HepG2 (cell line): Measurements from ENCODE around the gene FAF1. TPM values are rescaled to one million over a fixed set of nuclear protein-coding genes. Genes with fewer than 3 reads are reported as not detected.
"Not testable (repeated sequence)": the region's sequence is repeated elsewhere in the genome, so short reads cannot be mapped to it uniquely, and the experiment has no call there.

Source experiments
- ATAC-seq: fragments of 200-7000 bp; cut with Tn5 transposase; 3 replicates; pipeline ENCODE4 v1.9.1; 2020; ENCODE audit warnings: mild to moderate bottlenecking, moderate library complexity
- BruUV-seq: library from RNA; stranded (reverse); fragments of 400-500 nt; replicated peaks from 2 replicates; lab custom pipeline; 2021; lab: Mats Ljungman, UMichigan
- CTCF ChIA-PET: fragments of 300-600 bp; formaldehyde crosslinking; extraction: SDS; loops from one replicate; lab custom pipeline; 2021; ENCODE audit warnings: low total read pairs, inconsistent platforms, low intra/inter-chr PET ratio; lab: Yijun Ruan, JAX
- POLR2A ChIA-PET: fragments of 350-600 bp; sonication (Branson Sonifier 250); formaldehyde crosslinking; loops from one replicate; lab custom pipeline; 2020; ENCODE audit warnings: antibody characterized with exemption, inconsistent platforms; lab: Yijun Ruan, JAX
- DNase-seq: peaks from one replicate; pipeline ENCODE4 v3.0.0-alpha.2; 2015; ENCODE audit warnings: low spot score
- FAIRE-seq: peaks from 3 replicates; lab custom pipeline; 2011; peaks lifted over from hg19 to GRCh38; lab: Jason Lieb, UNC
- H2AFZ ChIP-seq: one replicate; pipeline ENCODE4 v1.6.1; 2011; ENCODE audit warnings: low read length, inconsistent platforms
- H3K27ac ChIP-seq: fragments of 300-600 bp; 3 replicates; pipeline ENCODE4 v1.8.0; 2011; ENCODE audit warnings: mixed run types, mild to moderate bottlenecking, mixed read lengths, low read length, inconsistent platforms; ENCODE audit not compliant: insufficient read depth; ENCODE audit errors: extremely low read length
- H3K27me3 ChIP-seq, 2 experiments: fragments of 200-600 bp in 1 of 2; 2 replicates in 1 of 2; 3 replicates in 1 of 2; pipeline versions ENCODE4 v1.6.0 to v1.8.0; 2011; ENCODE audit warnings: low read length in 2 of 2, mild to moderate bottlenecking in 2 of 2, moderate library complexity in 2 of 2, inconsistent platforms in 1 of 2; ENCODE audit not compliant: insufficient read depth in 2 of 2, control insufficient read depth in 1 of 2
- H3K36me3 ChIP-seq, 2 experiments: fragments of 200-600 bp in 1 of 2; replicated peaks in 1 of 2; 2 replicates in 1 of 2; 3 replicates in 1 of 2; pipeline versions ENCODE4 v1.5.1 to v1.8.0; 2011; ENCODE audit warnings: low read length in 2 of 2, inconsistent platforms in 1 of 2; ENCODE audit not compliant: insufficient read depth in 2 of 2, control insufficient read depth in 1 of 2
- H3K4me1 ChIP-seq: 2 replicates; pipeline ENCODE4 v1.5.1; 2012; ENCODE audit warnings: low read length, inconsistent platforms; ENCODE audit not compliant: insufficient read depth
- H3K4me2 ChIP-seq: 2 replicates; pipeline ENCODE4 v1.6.0; 2011; ENCODE audit warnings: low read depth, low read length, inconsistent platforms
- H3K4me3 ChIP-seq, 3 experiments: fragments of 200-600 bp in 1 of 3; sonication (generic), shearing (Covaris generic) in 1 of 3; replicated peaks in 1 of 3; 2 replicates each; pipeline ENCODE4 v1.5.1; 2011 to 2016; ENCODE audit warnings: low read length in 3 of 3, inconsistent platforms in 2 of 3, low read depth in 2 of 3, mild to moderate bottlenecking in 2 of 3, control low read depth in 1 of 3, mixed read lengths in 1 of 3; ENCODE audit not compliant: insufficient read depth in 1 of 3
- H3K79me2 ChIP-seq: one replicate; pipeline ENCODE4 v1.6.1; 2011; ENCODE audit warnings: low read length, inconsistent platforms; ENCODE audit not compliant: insufficient read depth
- H3K9ac ChIP-seq: 2 replicates; pipeline ENCODE4 v1.6.0; 2011; ENCODE audit warnings: mild to moderate bottlenecking, low read depth, low read length, inconsistent platforms; ENCODE audit not compliant: insufficient read depth
- H3K9me3 ChIP-seq: 2 replicates; pipeline ENCODE4 v1.5.1; 2012; ENCODE audit warnings: mild to moderate bottlenecking, low read length
- H4K20me1 ChIP-seq: 2 replicates; pipeline ENCODE4 v1.6.0; 2011; ENCODE audit warnings: inconsistent platforms, mild to moderate bottlenecking, low read length, moderate library complexity; ENCODE audit not compliant: insufficient read depth
- AKAP8 ChIP-seq: sonication (generic); formaldehyde crosslinking; IDR thresholded peaks from 2 replicates; pipeline ENCODE4 v1.5.1; 2020; ENCODE audit warnings: mild to moderate bottlenecking, missing genetic modification reagents
- HES4 ChIP-seq: sonication (generic); formaldehyde crosslinking; IDR thresholded peaks from 2 replicates; pipeline ENCODE4 v1.9.0; 2021; ENCODE audit warnings: mild to moderate bottlenecking, missing genetic modification reagents, borderline replicate concordance
- KMT2A ChIP-seq: sonication (generic); formaldehyde crosslinking; IDR thresholded peaks from 2 replicates; pipeline ENCODE4 v1.4.0; 2020; ENCODE audit warnings: missing genetic modification reagents
- TCF7 ChIP-seq: sonication (generic); IDR thresholded peaks from 2 replicates; pipeline ENCODE4 v1.6.1; 2016; ENCODE audit warnings: antibody characterized with exemption, low read depth
- ZBTB7A ChIP-seq: sonication (generic); formaldehyde crosslinking; IDR thresholded peaks from 2 replicates; pipeline ENCODE4 v1.8.0; 2022; ENCODE audit warnings: mild to moderate bottlenecking, missing genetic modification reagents
- ZFYVE20 ChIP-seq: sonication (generic); formaldehyde crosslinking; IDR thresholded peaks from 2 replicates; pipeline ENCODE4 v1.8.0; 2023; ENCODE audit warnings: low read depth, mild to moderate bottlenecking, moderate library complexity, missing genetic modification reagents, borderline replicate concordance
- ZNF567 ChIP-seq: sonication (generic); formaldehyde crosslinking; IDR thresholded peaks from 2 replicates; pipeline ENCODE4 v1.8.1; 2023; ENCODE audit warnings: mild to moderate bottlenecking, missing genetic modification reagents, borderline replicate concordance
- ZNF724P ChIP-seq: sonication (generic); formaldehyde crosslinking; IDR thresholded peaks from 2 replicates; pipeline ENCODE4 v1.8.0; 2022; ENCODE audit warnings: missing genetic modification reagents, borderline replicate concordance
- WGBS: methylation state at CpG from one replicate; pipeline ENCODE4 v1.1.6; 2017; ENCODE audit warnings: low lambda C conversion rate; 5-methylcytosine and 5-hydroxymethylcytosine counted together
- in situ Hi-C: cut with HindIII; loops from 2 replicates; pipeline ENCODE4 v1.10.0; 2017; ENCODE audit warnings: low pct_unique_long_range_greater_than_20kb; ENCODE audit not compliant: extremely low pct_ligation_motif_present
- intact Hi-C: fragments of 100-400 bp; cut with micrococcal nuclease; formaldehyde crosslinking; loops from one replicate; pipeline ENCODE4 v1.10.0; 2022; ENCODE audit not compliant: unreplicated experiment
- polyA plus RNA-seq, 8 experiments: library from polyadenylated mRNA; depleted of rRNA in 3 of 8; stranded (reverse) in 7 of 8; unstranded in 1 of 8; fragments of >200 nt; fragmentation: Illumina TruSeq in 4 of 8; extraction: Trizol in 4 of 8; gene quantifications; 2 replicates each; pipeline versions ENCODE4 v1.2.1 to v1.2.3, GENCODE V29; 2011 to 2016; ENCODE audit warnings: low read depth in 4 of 8, missing spikeins in 1 of 8, mixed read lengths in 1 of 8; ENCODE audit not compliant: insufficient read depth in 1 of 8
- total RNA-seq, 5 experiments: library from RNA; depleted of rRNA; stranded (reverse); fragments of >200 nt; fragmentation: Illumina TruSeq; extraction: Trizol; gene quantifications; 2 replicates each; pipeline ENCODE4 v1.2.3, GENCODE V29; 2016; ENCODE audit warnings: low read depth in 1 of 5
- TF ChIP-seq, protein P1 (sequence below): sonication (generic); formaldehyde crosslinking; IDR thresholded peaks from 2 replicates; pipeline ENCODE4 v1.5.1; 2020; ENCODE audit warnings: missing genetic modification reagents, mild to moderate bottlenecking, borderline replicate concordance
- TF ChIP-seq, protein P2 (sequence below): sonication (generic); formaldehyde crosslinking; IDR thresholded peaks from 2 replicates; pipeline ENCODE4 v1.4.0; 2020; ENCODE audit warnings: mild to moderate bottlenecking, missing genetic modification reagents, borderline replicate concordance

The FAF1 gene
- total and polyA plus RNA-seq, 2 of the 13 experiments (the other 11 are each of a cell fraction or from before 2014, with no cell fraction given): 19.4 to 63.3 TPM

DNA sequence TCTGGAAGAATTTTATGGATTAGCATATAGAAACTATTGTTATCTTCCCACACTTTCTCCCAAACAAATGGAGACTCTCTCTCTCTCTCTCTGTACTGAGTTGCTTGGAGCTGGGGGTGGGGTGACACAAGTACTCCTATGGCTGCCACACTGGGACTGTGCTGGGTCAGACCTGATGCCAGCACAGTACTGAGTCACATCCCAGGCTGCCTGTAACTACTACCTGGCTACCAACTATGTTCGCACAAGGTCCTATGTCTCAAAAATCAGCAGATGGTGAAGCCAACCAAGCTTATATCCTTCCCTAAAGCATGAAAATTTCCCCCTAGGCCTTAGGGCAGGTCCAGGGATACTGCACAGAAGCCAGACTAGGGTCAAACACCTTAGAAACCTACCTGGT is 66.6 kb downstream of the FAF1 start (continued):
- TF ChIP-seq, protein P1, sequence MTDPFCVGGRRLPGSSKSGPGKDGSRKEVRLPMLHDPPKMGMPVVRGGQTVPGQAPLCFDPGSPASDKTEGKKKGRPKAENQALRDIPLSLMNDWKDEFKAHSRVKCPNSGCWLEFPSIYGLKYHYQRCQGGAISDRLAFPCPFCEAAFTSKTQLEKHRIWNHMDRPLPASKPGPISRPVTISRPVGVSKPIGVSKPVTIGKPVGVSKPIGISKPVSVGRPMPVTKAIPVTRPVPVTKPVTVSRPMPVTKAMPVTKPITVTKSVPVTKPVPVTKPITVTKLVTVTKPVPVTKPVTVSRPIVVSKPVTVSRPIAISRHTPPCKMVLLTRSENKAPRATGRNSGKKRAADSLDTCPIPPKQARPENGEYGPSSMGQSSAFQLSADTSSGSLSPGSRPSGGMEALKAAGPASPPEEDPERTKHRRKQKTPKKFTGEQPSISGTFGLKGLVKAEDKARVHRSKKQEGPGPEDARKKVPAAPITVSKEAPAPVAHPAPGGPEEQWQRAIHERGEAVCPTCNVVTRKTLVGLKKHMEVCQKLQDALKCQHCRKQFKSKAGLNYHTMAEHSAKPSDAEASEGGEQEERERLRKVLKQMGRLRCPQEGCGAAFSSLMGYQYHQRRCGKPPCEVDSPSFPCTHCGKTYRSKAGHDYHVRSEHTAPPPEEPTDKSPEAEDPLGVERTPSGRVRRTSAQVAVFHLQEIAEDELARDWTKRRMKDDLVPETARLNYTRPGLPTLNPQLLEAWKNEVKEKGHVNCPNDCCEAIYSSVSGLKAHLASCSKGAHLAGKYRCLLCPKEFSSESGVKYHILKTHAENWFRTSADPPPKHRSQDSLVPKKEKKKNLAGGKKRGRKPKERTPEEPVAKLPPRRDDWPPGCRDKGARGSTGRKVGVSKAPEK: no peak
- TF ChIP-seq TCF7 (no peak), KMT2A (CRISPR knock-in tag) (no peak), ZNF567 (no peak)

DNA sequence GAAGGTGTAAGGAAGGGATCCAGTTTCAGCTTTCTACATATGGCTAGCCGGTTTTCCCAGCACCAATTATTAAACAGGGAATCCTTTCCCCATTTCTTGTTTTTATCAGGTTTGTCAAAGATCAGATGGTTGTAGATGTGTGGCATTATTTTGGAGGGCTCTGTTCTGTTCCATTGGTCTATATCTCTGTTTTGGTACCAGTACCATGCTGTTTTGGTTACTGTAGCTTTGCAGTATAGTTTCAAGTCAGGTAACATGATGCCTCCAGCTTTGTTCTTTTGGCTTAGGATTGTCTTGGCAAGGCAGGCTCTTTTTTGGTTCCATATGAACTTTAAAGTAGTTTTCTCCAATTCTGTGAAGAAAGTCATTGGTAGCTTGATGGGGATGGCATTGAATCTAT is 72.5 kb downstream of the FAF1 start:
- intact Hi-C loops, DNase-seq, H3K4me2 ChIP-seq, H3K79me2 ChIP-seq, H3K4me1 ChIP-seq, H3K4me3 ChIP-seq, POLR2A ChIA-PET, H3K9me3 ChIP-seq, H3K9ac ChIP-seq, BruUV-seq, H2AFZ ChIP-seq, H3K27me3 ChIP-seq, CTCF ChIA-PET, H3K36me3 ChIP-seq, H4K20me1 ChIP-seq, in situ Hi-C loops, ATAC-seq, FAIRE-seq, H3K27ac ChIP-seq: not testable (repeated sequence)
- 100% methylated on average over 1 of the region's 1 CpG for WGBS

DNA sequence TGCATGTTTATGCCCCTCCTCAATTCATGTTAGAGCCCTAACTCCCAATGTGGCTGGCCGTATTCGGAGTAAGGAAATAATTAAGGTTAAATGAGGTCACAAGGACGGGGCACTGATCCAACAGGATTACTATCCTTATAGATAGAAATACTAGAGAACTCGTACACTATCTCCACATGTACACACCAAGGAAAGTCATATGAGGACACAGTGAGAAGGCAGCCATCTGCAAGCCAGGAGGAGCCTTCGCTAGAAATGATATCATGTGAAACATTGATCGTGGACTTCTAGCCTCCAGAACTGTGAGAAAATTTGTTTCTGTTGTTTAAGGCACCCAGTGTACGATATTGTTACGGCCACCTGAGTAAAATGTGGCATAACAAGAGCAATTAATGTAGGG is 79.7 kb downstream of the FAF1 start:
- H3K4me1 ChIP-seq: no peaks in the 10 kb centered on the region
- H3K9me3 ChIP-seq: no peaks in the 10 kb centered on the region
- in situ Hi-C loops (no loop called here), intact Hi-C loops (no loop called here)
- WGBS: 94% methylated on average over 8 of the region's 8 CpGs
- DNase-seq: no peak
- FAIRE-seq: no peak
- no peak overlapping the region for H3K9ac ChIP-seq
- no peaks in the 10 kb centered on the region for H3K27me3 ChIP-seq
- peaks cover 5% of the 10 kb centered on the region for H3K79me2 ChIP-seq
- no peaks in the 10 kb centered on the region for H3K36me3 ChIP-seq
- no peak overlapping the region for H3K27ac ChIP-seq
- no TSS peak for BruUV-seq
- no peak overlapping the region for H3K4me2 ChIP-seq
- CTCF ChIA-PET: no interaction called here
- ATAC-seq: no peak
- H4K20me1 ChIP-seq: no peaks in the 10 kb centered on the region
- POLR2A ChIA-PET: no interaction called here
- H2AFZ ChIP-seq: no peak overlapping the region
- no peak overlapping the region for H3K4me3 ChIP-seq
- TF ChIP-seq ZFYVE20 (CRISPR knock-in tag) (no peak), AKAP8 (CRISPR knock-in tag) (no peak), HES4 (CRISPR knock-in tag) (no peak), ZNF724P (CRISPR knock-in tag) (no peak), ZBTB7A (CRISPR knock-in tag) (no peak)
- TF ChIP-seq, protein P2, sequence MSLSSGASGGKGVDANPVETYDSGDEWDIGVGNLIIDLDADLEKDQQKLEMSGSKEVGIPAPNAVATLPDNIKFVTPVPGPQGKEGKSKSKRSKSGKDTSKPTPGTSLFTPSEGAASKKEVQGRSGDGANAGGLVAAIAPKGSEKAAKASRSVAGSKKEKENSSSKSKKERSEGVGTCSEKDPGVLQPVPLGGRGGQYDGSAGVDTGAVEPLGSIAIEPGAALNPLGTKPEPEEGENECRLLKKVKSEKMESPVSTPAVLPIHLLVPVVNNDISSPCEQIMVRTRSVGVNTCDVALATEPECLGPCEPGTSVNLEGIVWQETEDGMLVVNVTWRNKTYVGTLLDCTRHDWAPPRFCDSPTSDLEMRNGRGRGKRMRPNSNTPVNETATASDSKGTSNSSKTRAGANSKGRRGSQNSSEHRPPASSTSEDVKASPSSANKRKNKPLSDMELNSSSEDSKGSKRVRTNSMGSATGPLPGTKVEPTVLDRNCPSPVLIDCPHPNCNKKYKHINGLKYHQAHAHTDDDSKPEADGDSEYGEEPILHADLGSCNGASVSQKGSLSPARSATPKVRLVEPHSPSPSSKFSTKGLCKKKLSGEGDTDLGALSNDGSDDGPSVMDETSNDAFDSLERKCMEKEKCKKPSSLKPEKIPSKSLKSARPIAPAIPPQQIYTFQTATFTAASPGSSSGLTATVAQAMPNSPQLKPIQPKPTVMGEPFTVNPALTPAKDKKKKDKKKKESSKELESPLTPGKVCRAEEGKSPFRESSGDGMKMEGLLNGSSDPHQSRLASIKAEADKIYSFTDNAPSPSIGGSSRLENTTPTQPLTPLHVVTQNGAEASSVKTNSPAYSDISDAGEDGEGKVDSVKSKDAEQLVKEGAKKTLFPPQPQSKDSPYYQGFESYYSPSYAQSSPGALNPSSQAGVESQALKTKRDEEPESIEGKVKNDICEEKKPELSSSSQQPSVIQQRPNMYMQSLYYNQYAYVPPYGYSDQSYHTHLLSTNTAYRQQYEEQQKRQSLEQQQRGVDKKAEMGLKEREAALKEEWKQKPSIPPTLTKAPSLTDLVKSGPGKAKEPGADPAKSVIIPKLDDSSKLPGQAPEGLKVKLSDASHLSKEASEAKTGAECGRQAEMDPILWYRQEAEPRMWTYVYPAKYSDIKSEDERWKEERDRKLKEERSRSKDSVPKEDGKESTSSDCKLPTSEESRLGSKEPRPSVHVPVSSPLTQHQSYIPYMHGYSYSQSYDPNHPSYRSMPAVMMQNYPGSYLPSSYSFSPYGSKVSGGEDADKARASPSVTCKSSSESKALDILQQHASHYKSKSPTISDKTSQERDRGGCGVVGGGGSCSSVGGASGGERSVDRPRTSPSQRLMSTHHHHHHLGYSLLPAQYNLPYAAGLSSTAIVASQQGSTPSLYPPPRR (CRISPR knock-in tag): no peak
